ENCODE results near the gene FBN2.

GRCh38 chr5:128469912-128470311 lies 68.1 kb downstream of the FBN2 start:
- TF ChIP-seq CTCF (IDR thresholded peaks at IDR 0.05) = no peak
- no peak for TF ChIP-seq POLR2A (IDR thresholded peaks at IDR 0.05)
- TF ChIP-seq EP300 (IDR thresholded peaks at IDR 0.05) = no peak
